ENCODE measurements around the gene NLN. TPM values are rescaled to one million over a fixed set of nuclear protein-coding genes. Genes with fewer than 3 reads are reported as not detected.

Gene NLN
- total RNA-seq, 4 donors from 2014 or later: 6.5 to 11.5 (median 9.8) TPM

DNA sequence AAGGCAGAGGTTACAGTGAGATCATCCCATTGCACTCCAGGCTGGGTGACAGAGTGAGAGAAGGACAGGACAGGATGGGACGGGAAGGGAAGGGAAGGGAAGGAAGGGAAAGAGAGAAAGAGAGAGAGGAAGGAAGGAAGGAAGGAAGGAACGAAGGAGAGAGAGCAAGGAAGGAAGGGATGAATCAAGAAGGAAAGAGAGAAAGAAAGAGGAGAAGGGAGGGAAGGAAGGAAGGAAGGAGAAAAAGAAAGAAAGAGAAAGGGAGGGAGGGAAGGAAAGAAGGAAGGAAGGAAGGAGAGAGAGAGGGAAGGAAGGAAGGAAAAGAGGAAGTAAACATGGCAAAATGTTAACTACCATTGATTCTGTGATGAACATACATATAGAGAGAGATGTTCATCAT lies 28.9 kb upstream of the NLN start:
- Histone ChIP-seq H3K27me3 (no peaks in the 10 kb centered on the region), H3K27ac (no peak overlapping the region), H3K36me3 (peaks cover 0 to 23% of the 10 kb centered on the region in 2 donors), H3K9me3 (no peaks in the 10 kb centered on the region), H3K4me1 (peaks cover 0 to 25% (median 0%) of the 10 kb centered on the region in 3 donors), H3K4me3 (no peak overlapping the region)
- WGBS, 2 donors (ENCODE audit: low coverage in 1 of 2): 94% methylated on average over 2 of the region's 2 CpGs; no CpG with 5 or more reads in 1 of the 2 donors
- TF ChIP-seq EP300 (IDR thresholded peaks at IDR 0.05): no peak
- TF ChIP-seq, protein P1, sequence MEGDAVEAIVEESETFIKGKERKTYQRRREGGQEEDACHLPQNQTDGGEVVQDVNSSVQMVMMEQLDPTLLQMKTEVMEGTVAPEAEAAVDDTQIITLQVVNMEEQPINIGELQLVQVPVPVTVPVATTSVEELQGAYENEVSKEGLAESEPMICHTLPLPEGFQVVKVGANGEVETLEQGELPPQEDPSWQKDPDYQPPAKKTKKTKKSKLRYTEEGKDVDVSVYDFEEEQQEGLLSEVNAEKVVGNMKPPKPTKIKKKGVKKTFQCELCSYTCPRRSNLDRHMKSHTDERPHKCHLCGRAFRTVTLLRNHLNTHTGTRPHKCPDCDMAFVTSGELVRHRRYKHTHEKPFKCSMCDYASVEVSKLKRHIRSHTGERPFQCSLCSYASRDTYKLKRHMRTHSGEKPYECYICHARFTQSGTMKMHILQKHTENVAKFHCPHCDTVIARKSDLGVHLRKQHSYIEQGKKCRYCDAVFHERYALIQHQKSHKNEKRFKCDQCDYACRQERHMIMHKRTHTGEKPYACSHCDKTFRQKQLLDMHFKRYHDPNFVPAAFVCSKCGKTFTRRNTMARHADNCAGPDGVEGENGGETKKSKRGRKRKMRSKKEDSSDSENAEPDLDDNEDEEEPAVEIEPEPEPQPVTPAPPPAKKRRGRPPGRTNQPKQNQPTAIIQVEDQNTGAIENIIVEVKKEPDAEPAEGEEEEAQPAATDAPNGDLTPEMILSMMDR (IDR thresholded peaks at IDR 0.05): no peak
- TF ChIP-seq POLR2AphosphoS5 (IDR thresholded peaks at IDR 0.05): no peak
- TF ChIP-seq POLR2A (IDR thresholded peaks at IDR 0.05): no peak
- no peak for ATAC-seq

DNA sequence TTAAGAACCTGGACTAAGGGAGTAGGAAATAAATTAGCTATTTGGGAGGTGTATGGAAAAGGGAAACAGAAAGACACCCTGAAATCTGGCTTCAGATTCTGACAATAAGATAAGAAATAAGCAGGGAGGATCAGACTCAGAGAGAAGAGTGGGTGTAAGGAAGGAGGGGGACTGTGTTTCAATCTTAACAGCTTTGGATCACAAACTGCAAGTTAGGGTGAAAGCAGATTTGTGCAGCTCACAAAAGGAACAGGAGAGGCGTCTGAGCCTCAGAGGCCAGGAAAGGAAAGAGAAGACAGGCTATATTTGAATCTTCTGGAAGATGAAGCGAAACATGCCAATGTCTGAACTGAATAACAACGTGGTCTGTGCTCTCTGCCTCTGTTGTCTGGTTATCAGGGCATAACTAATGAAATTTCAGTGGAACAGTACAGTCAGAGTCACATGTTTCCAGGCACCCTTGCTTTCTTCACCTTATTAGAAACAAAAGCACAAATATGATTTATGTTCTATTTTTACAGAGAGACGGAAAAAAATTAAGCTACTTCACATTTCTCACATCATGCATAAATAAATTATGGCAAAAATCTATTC lies 26.7 kb upstream of the NLN start:
- Histone ChIP-seq H3K27ac (peak overlapping the region in 1 of 4 donors; percentile 2), H3K27me3 (no peaks in the 10 kb centered on the region), H3K9me3 (no peaks in the 10 kb centered on the region), H3K36me3 (peaks cover 0 to 26% of the 10 kb centered on the region in 2 donors), H3K4me3 (no peak overlapping the region), H3K4me1 (peaks cover 0 to 25% (median 0%) of the 10 kb centered on the region in 3 donors)
- ATAC-seq: no peak
- no peak for TF ChIP-seq EP300 (IDR thresholded peaks at IDR 0.05)
- TF ChIP-seq POLR2AphosphoS5 (IDR thresholded peaks at IDR 0.05): no peak
- TF ChIP-seq, protein P1 (IDR thresholded peaks at IDR 0.05): no peak
- no peak for TF ChIP-seq POLR2A (IDR thresholded peaks at IDR 0.05)
- WGBS, 2 donors (ENCODE audit: low coverage in 1 of 2): 47 to 72% methylated on average over 4 of the region's 4 CpGs

DNA sequence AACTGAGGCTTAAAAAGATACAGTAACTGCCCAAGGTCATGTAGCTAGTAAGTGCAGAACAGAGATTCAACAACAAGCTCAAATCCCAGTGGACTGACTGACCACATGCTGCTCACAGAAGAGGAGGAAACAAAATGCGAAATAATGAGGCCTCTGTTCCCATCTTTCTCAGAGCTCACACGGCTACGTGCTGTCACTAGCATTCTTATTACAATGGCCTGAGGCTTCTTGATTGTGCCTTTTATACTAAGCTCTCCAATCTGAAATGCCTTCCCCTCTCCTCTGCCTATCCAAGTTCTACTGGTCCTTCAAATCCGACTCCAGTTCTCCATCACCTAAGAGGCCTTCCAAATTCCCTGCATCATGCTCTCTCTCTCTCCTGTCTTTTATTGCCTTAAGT lies 26.1 kb upstream of the NLN start:
- H3K4me1 ChIP-seq: peaks cover 0 to 25% (median 0%) of the 10 kb centered on the region in 3 donors
- H3K27ac ChIP-seq: no peak overlapping the region
- no peak overlapping the region for H3K4me3 ChIP-seq
- H3K9me3 ChIP-seq: no peaks in the 10 kb centered on the region
- H3K36me3 ChIP-seq: peaks cover 0 to 24% of the 10 kb centered on the region in 2 donors
- ATAC-seq: no peak
- no peaks in the 10 kb centered on the region for H3K27me3 ChIP-seq
- TF ChIP-seq POLR2A (IDR thresholded peaks at IDR 0.05): no peak
- TF ChIP-seq EP300 (IDR thresholded peaks at IDR 0.05): no peak
- no peak for TF ChIP-seq POLR2AphosphoS5 (IDR thresholded peaks at IDR 0.05)
- TF ChIP-seq, protein P1 (IDR thresholded peaks at IDR 0.05): no peak
- 89 to 92% methylated on average over 4 of the region's 4 CpGs for WGBS, 2 donors (ENCODE audit: low coverage in 1 of 2)

DNA sequence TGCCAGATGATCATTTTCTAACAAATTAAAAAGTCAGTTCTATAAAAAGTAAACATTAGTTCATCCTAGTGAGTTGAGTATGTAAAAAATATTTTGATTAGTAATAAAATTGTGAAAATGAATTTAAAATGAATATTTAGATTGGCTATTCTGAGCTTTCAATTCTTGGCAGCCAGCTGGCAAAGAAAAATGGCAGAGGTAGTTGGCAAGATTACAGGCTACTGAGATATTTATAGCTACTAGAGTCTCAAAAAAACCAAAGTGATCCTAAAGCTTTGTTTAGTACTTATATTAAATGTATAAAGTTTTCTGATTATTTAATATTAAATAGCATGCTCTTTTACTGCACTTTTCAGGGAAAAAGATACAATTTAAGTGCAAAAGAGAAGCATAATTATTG lies 25.1 kb upstream of the NLN start:
- Histone ChIP-seq H3K27ac (no peak overlapping the region), H3K4me1 (peaks cover 0 to 25% (median 0%) of the 10 kb centered on the region in 3 donors), H3K9me3 (no peaks in the 10 kb centered on the region), H3K36me3 (peaks cover 0 to 19% of the 10 kb centered on the region in 2 donors), H3K27me3 (no peaks in the 10 kb centered on the region), H3K4me3 (no peak overlapping the region)
- ATAC-seq: no peak
- TF ChIP-seq, protein P1 (IDR thresholded peaks at IDR 0.05): no peak
- TF ChIP-seq EP300 (IDR thresholded peaks at IDR 0.05) (no peak), POLR2A (IDR thresholded peaks at IDR 0.05) (no peak), POLR2AphosphoS5 (IDR thresholded peaks at IDR 0.05) (no peak)

DNA sequence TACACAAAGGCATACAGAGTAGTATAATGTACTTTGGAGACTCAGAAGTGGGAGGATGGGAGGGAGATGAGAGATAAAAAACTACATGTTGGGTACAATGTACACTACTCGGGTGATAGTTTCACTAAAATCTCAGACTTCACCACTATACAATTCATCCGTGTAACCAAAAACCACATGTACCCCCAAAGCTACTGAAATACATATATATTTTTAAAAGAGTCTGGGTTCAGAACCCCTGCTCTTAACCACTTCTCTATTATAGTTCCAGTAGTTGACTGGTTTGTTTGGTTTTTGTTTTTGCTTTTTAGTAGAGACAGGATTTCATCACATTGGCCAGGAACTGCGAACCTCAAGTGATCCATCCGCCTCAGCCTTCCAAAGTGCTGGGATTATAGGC lies 22.7 kb upstream of the NLN start:
- Histone ChIP-seq H3K27ac (no peak overlapping the region), H3K36me3 (peaks cover 0 to 38% of the 10 kb centered on the region in 2 donors), H3K9me3 (no peaks in the 10 kb centered on the region), H3K27me3 (no peaks in the 10 kb centered on the region), H3K4me3 (no peak overlapping the region), H3K4me1 (peaks cover 0 to 25% (median 0%) of the 10 kb centered on the region in 3 donors)
- 88 to 100% methylated on average over 4 of the region's 4 CpGs for WGBS, 2 donors (ENCODE audit: low coverage in 1 of 2)
- TF ChIP-seq POLR2AphosphoS5 (IDR thresholded peaks at IDR 0.05) (no peak), POLR2A (IDR thresholded peaks at IDR 0.05) (no peak), EP300 (IDR thresholded peaks at IDR 0.05) (no peak)
- TF ChIP-seq, protein P1 (IDR thresholded peaks at IDR 0.05): no peak
- ATAC-seq: no peak
